Raji (cell line): ENCODE data around the gene CYP2F1.

ENCODE experiments used
- POLR2A ChIP-seq: IDR thresholded peaks from 2 replicates; pipeline ENCODE4 v1.6.1; 2011; ENCODE audit warnings: low read depth, low read length, control low read depth; ENCODE audit not compliant: insufficient read depth

CYP2F1 gene

GRCh38 chr19:41174297-41174928, 60.2 kb downstream of the CYP2F1 start:
- TF ChIP-seq POLR2A = no peak

GRCh38 chr19:41175801-41176777, 61.9 kb downstream of the CYP2F1 start:
- TF ChIP-seq POLR2A = no peak
